Mammary epithelial cell (primary cell): ENCODE measurements around the gene BRME1.

ENCODE experiments used
- EZH2 ChIP-seq: IDR thresholded peaks from 2 replicates; pipeline ENCODE4 v1.6.1; 2012; ENCODE audit warnings: low read length, inconsistent platforms, borderline replicate concordance
- TF ChIP-seq, protein P1 (sequence below), 2 donors: IDR thresholded peaks in 1 of 2; conservative IDR thresholded peaks in 1 of 2; 2 replicates each; pipeline ENCODE4 v1.5.1; 2011 to 2012; ENCODE audit warnings: inconsistent platforms in 2 of 2, low read length in 2 of 2, mild to moderate bottlenecking in 2 of 2, control low read depth in 1 of 2, low read depth in 1 of 2; ENCODE audit not compliant: insufficient read depth in 1 of 2; ENCODE audit errors: extremely low read depth in 1 of 2

DNA sequence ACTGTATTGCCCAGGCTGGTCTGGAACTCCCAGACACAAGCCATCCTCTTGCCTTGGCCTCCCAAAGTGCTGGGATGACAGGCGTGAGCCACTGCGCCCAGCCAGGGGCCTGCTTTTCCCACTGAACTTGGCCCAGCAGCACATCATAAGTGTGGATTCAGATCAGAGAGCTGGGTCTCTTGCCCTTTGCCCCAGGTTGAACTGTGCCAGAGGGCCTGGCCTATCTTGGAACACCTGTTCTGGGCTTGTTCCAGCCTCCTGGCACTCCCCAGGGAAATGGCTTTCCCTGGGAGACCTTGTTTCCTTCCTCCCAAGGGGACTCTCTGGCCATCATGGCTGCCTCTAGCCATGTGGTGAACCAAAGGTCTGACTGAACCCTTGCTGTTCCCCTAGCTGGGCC, 3.5 kb upstream of the BRME1 start:
- TF ChIP-seq, protein P1, sequence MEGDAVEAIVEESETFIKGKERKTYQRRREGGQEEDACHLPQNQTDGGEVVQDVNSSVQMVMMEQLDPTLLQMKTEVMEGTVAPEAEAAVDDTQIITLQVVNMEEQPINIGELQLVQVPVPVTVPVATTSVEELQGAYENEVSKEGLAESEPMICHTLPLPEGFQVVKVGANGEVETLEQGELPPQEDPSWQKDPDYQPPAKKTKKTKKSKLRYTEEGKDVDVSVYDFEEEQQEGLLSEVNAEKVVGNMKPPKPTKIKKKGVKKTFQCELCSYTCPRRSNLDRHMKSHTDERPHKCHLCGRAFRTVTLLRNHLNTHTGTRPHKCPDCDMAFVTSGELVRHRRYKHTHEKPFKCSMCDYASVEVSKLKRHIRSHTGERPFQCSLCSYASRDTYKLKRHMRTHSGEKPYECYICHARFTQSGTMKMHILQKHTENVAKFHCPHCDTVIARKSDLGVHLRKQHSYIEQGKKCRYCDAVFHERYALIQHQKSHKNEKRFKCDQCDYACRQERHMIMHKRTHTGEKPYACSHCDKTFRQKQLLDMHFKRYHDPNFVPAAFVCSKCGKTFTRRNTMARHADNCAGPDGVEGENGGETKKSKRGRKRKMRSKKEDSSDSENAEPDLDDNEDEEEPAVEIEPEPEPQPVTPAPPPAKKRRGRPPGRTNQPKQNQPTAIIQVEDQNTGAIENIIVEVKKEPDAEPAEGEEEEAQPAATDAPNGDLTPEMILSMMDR (conservative IDR thresholded peaks at IDR 0.05 in 1 of 2, IDR thresholded peaks at IDR 0.05 in 1 of 2; ENCODE audit: extremely low read depth in 1 of 2, insufficient read depth in 1 of 2, low read depth in 1 of 2, low read length in 2 of 2): no peak
- no peak for TF ChIP-seq EZH2
